ENCODE data around the gene TVP23B. TPM values are rescaled to one million over a fixed set of nuclear protein-coding genes. Genes with fewer than 3 reads are reported as not detected.

Gene TVP23B
- total RNA-seq, 6 experiments from 2014 or later, result 50.0 to 65.2 (median 59.6) TPM

DNA sequence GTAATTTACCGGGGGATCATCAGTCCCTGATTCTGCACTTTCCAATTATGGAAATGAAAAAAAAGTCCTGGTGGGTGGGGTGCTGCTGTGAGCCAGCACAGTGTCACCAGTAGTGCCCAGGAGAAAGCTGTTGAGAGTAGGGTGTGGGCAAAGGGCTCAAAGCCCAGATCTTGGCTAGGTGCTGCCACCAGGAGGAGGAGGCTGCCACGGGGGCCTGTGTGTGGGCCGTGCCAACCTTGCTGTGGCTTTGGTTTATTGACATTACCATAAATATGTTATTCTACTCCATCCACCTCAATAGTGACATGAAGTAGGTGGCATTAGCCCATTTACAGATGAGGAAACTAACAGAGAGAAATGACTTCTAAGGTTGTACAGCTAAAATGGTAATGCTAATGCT is 70.2 kb downstream of the TVP23B start:
- H3K4me1 Mint-ChIP-seq (ENCODE audit: low read depth), result peaks cover 23% of the 10 kb centered on the region
- H3K9me3 Mint-ChIP-seq, result no peaks in the 10 kb centered on the region
- H3K4me3 Mint-ChIP-seq, result no peak overlapping the region
- H3K27ac Mint-ChIP-seq, result no peak overlapping the region
- no peaks in the 10 kb centered on the region; the same call in 1 of the 2 replicates for H3K36me3 Mint-ChIP-seq (ENCODE audit: low read depth)
- H3K27me3 Mint-ChIP-seq (ENCODE audit: insufficient read depth), result peaks cover 1% of the 10 kb centered on the region; the same call in 1 of the 2 replicates
- TF ChIP-seq, protein P1, sequence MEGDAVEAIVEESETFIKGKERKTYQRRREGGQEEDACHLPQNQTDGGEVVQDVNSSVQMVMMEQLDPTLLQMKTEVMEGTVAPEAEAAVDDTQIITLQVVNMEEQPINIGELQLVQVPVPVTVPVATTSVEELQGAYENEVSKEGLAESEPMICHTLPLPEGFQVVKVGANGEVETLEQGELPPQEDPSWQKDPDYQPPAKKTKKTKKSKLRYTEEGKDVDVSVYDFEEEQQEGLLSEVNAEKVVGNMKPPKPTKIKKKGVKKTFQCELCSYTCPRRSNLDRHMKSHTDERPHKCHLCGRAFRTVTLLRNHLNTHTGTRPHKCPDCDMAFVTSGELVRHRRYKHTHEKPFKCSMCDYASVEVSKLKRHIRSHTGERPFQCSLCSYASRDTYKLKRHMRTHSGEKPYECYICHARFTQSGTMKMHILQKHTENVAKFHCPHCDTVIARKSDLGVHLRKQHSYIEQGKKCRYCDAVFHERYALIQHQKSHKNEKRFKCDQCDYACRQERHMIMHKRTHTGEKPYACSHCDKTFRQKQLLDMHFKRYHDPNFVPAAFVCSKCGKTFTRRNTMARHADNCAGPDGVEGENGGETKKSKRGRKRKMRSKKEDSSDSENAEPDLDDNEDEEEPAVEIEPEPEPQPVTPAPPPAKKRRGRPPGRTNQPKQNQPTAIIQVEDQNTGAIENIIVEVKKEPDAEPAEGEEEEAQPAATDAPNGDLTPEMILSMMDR (IDR thresholded peaks at IDR 0.05), result no peak
- no peak for DNase-seq

DNA sequence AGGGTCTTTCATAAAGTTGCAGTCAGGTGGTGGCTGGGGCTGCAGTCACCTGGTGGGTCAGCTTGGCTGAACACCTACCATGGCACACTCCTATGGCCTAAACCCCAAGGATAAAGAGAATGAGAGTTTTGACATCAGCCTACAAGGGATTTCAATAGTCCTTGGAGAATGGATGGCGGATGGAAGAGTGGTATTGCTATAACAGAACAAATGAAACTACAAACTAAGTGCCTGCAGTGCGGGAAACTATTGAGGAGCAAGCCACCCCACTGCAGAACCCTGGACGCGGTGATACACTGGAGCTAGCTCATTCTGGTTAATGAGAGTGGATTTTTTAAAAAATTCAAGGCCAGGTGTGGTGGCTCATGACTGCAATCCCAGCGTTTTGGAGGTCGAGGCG is 74.0 kb downstream of the TVP23B start:
- peak overlapping the region; percentile 98 for H3K4me3 Mint-ChIP-seq
- DNase-seq, result no peak
- H3K27me3 Mint-ChIP-seq (ENCODE audit: insufficient read depth), result no peaks in the 10 kb centered on the region; the same call in 1 of the 2 replicates
- H3K27ac Mint-ChIP-seq, result no peak overlapping the region
- H3K4me1 Mint-ChIP-seq (ENCODE audit: low read depth), result peaks cover 28% of the 10 kb centered on the region
- TF ChIP-seq, protein P1 (IDR thresholded peaks at IDR 0.05), result no peak
- no peaks in the 10 kb centered on the region for H3K9me3 Mint-ChIP-seq
- peaks cover under 1% of the 10 kb centered on the region; the same call in 1 of the 2 replicates for H3K36me3 Mint-ChIP-seq (ENCODE audit: low read depth)

DNA sequence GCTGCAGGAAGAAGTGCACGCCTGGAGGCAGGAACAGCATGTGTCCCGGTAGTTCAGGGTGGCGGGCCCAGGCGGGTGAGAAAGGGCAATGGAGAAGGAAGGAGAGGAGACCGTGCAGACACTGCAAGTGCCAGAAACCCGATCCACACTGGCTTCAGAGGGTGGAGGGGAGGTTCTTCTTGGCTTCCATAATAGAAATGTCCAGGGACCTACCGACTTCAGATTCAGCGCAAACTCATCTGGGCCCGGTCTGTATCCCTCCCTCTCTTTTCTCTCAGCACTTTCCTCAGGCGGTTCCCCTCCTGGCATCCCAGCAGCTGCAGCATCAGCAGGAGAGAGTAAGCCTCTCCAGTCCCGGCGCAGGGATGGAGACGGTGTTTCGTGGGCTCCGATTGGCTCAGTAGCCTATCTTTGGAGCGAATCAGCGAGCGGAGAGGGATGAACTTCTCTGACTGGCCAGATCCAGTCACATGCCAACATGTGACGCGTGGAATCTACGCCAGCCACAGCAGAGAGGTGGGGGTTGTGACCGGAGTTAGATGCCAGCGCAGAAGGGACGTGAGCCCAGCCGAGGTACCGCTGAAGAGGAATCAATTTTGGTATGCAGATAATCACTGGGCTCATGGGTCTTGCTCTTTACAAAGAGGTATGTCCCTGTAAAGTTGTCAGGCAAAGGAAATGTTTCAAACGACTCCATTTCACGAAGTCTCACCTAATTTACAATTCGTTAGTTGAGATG is 75.0 kb downstream of the TVP23B start:
- Mint-ChIP-seq H3K4me3 (peak overlapping the region; percentile 98), H3K4me1 (ENCODE audit: low read depth) (peaks cover 35% of the 10 kb centered on the region), H3K27ac (peak overlapping the region; percentile 83), H3K36me3 (ENCODE audit: low read depth) (peaks cover 8% of the 10 kb centered on the region; the same call in 1 of the 2 replicates), H3K27me3 (ENCODE audit: insufficient read depth) (no peaks in the 10 kb centered on the region; the same call in 1 of the 2 replicates), H3K9me3 (no peaks in the 10 kb centered on the region)
- TF ChIP-seq, protein P1 (IDR thresholded peaks at IDR 0.05), result no peak
- peak; percentile 94 for DNase-seq

Other genes starting within 250 kb of the TVP23B start
- gene TBC1D28, start 136.8 kb upstream of the TVP23B start, total RNA-seq (2021; fragmentation: NEBNext Ultra II Directional; extraction: Animal tissue kit (Norgen Biotek cat#: 25700)), result not detected
- 1 to 10 TPM; 2.4 to 3.7 (median 3.3) TPM for gene FOXO3B, start 98.9 kb upstream of the TVP23B start, total RNA-seq (2021; fragmentation: NEBNext Ultra II Directional; extraction: Animal tissue kit (Norgen Biotek cat#: 25700))
- gene FBXW10, start 37.1 kb upstream of the TVP23B start, total RNA-seq (2021; fragmentation: NEBNext Ultra II Directional; extraction: Animal tissue kit (Norgen Biotek cat#: 25700)), result under 1 TPM in 2 of 6 experiments, not detected in 4; 0.05 to 0.07 TPM
- gene PRPSAP2, start 76.9 kb downstream of the TVP23B start, total RNA-seq (2021; fragmentation: NEBNext Ultra II Directional; extraction: Animal tissue kit (Norgen Biotek cat#: 25700)), result 10 to 100 TPM; 20.4 to 27.2 (median 23.1) TPM
- not detected for gene SLC5A10, start 171.0 kb downstream of the TVP23B start, total RNA-seq (2021; fragmentation: NEBNext Ultra II Directional; extraction: Animal tissue kit (Norgen Biotek cat#: 25700))
- gene FAM83G, start 223.6 kb downstream of the TVP23B start, total RNA-seq (2021; fragmentation: NEBNext Ultra II Directional; extraction: Animal tissue kit (Norgen Biotek cat#: 25700)), result 10 to 100 TPM; 21.0 to 24.0 (median 21.7) TPM

Data from HFFc6 (cell line).